ENCODE data around the gene ACAD8.

ACAD8 gene

GRCh38 chr11:134228625-134229024, 24.7 kb upstream of the ACAD8 start:
- no peaks in the 10 kb centered on the region for H3K27me3 ChIP-seq (ENCODE audit: control insufficient read depth in 1 of 2, insufficient read depth in 2 of 2, low read length in 2 of 2)
- no peak overlapping the region for H3K9ac ChIP-seq (ENCODE audit: low read length)
- H3K36me3 ChIP-seq (ENCODE audit: insufficient read depth, low read length), result no peaks in the 10 kb centered on the region
- H3K4me3 ChIP-seq (ENCODE audit: low read depth in 1 of 2, low read length in 2 of 2), result no peak overlapping the region
- no peak overlapping the region for H3K27ac ChIP-seq (ENCODE audit: low read depth, low read length)
- H3K9me3 ChIP-seq (ENCODE audit: low read length), result no peaks in the 10 kb centered on the region
- peaks cover 28% of the 10 kb centered on the region for H3K4me1 ChIP-seq (ENCODE audit: insufficient read depth, low read length)

- Histone ChIP-seq H3K27ac (ENCODE audit: low read depth, low read length) (no peak overlapping the region), H3K9me3 (ENCODE audit: low read length) (no peaks in the 10 kb centered on the region), H3K27me3 (ENCODE audit: control insufficient read depth in 1 of 2, insufficient read depth in 2 of 2, low read length in 2 of 2) (no peaks in the 10 kb centered on the region), H3K4me1 (ENCODE audit: insufficient read depth, low read length) (peaks cover 28% of the 10 kb centered on the region), H3K4me3 (ENCODE audit: low read depth in 1 of 2, low read length in 2 of 2) (no peak overlapping the region), H3K36me3 (ENCODE audit: insufficient read depth, low read length) (no peaks in the 10 kb centered on the region), H3K9ac (ENCODE audit: low read length) (no peak overlapping the region)
Measured at GRCh38 chr11:134229126-134229790, 24.1 kb upstream of the ACAD8 start.

- Histone ChIP-seq H3K4me3 (ENCODE audit: low read depth in 1 of 2, low read length in 2 of 2) (no peak overlapping the region), H3K9me3 (ENCODE audit: low read length) (no peaks in the 10 kb centered on the region), H3K4me1 (ENCODE audit: insufficient read depth, low read length) (peaks cover 28% of the 10 kb centered on the region), H3K9ac (ENCODE audit: low read length) (no peak overlapping the region), H3K27ac (ENCODE audit: low read depth, low read length) (no peak overlapping the region), H3K36me3 (ENCODE audit: insufficient read depth, low read length) (peaks cover 5% of the 10 kb centered on the region), H3K27me3 (ENCODE audit: control insufficient read depth in 1 of 2, insufficient read depth in 2 of 2, low read length in 2 of 2) (no peaks in the 10 kb centered on the region)
Measured at GRCh38 chr11:134230339-134230738, 23.0 kb upstream of the ACAD8 start.

GRCh38 chr11:134231958-134232659, 21.3 kb upstream of the ACAD8 start:
- no peak overlapping the region for H3K27ac ChIP-seq (ENCODE audit: low read depth, low read length)
- no peaks in the 10 kb centered on the region for H3K9me3 ChIP-seq (ENCODE audit: low read length)
- no peaks in the 10 kb centered on the region for H3K27me3 ChIP-seq (ENCODE audit: control insufficient read depth in 1 of 2, insufficient read depth in 2 of 2, low read length in 2 of 2)
- no peak overlapping the region for H3K9ac ChIP-seq (ENCODE audit: low read length)
- peaks cover 11% of the 10 kb centered on the region for H3K4me1 ChIP-seq (ENCODE audit: insufficient read depth, low read length)
- H3K36me3 ChIP-seq (ENCODE audit: insufficient read depth, low read length), result peaks cover 10% of the 10 kb centered on the region
- no peak overlapping the region for H3K4me3 ChIP-seq (ENCODE audit: low read depth in 1 of 2, low read length in 2 of 2)

GRCh38 chr11:134233729-134234179, 19.6 kb upstream of the ACAD8 start:
- H3K4me1 ChIP-seq (ENCODE audit: insufficient read depth, low read length), result peaks cover 6% of the 10 kb centered on the region

GRCh38 chr11:134235399-134235798, 18.0 kb upstream of the ACAD8 start:
- H3K27ac ChIP-seq (ENCODE audit: low read depth, low read length), result no peak overlapping the region
- H3K9ac ChIP-seq (ENCODE audit: low read length), result no peak overlapping the region
- peaks cover 25% of the 10 kb centered on the region for H3K36me3 ChIP-seq (ENCODE audit: insufficient read depth, low read length)
- no peaks in the 10 kb centered on the region for H3K27me3 ChIP-seq (ENCODE audit: control insufficient read depth in 1 of 2, insufficient read depth in 2 of 2, low read length in 2 of 2)
- no peaks in the 10 kb centered on the region for H3K4me1 ChIP-seq (ENCODE audit: insufficient read depth, low read length)
- no peaks in the 10 kb centered on the region for H3K9me3 ChIP-seq (ENCODE audit: low read length)
- no peak overlapping the region for H3K4me3 ChIP-seq (ENCODE audit: low read depth in 1 of 2, low read length in 2 of 2)

More at GRCh38 chr11:134233729-134234179, 19.6 kb upstream of the ACAD8 start:
- no peaks in the 10 kb centered on the region for H3K27me3 ChIP-seq (ENCODE audit: control insufficient read depth in 1 of 2, insufficient read depth in 2 of 2, low read length in 2 of 2)
- no peak overlapping the region for H3K9ac ChIP-seq (ENCODE audit: low read length)
- H3K36me3 ChIP-seq (ENCODE audit: insufficient read depth, low read length), result peaks cover 10% of the 10 kb centered on the region
- no peaks in the 10 kb centered on the region for H3K9me3 ChIP-seq (ENCODE audit: low read length)
- H3K4me3 ChIP-seq (ENCODE audit: low read depth in 1 of 2, low read length in 2 of 2), result no peak overlapping the region
- H3K27ac ChIP-seq (ENCODE audit: low read depth, low read length), result no peak overlapping the region

DNA sequence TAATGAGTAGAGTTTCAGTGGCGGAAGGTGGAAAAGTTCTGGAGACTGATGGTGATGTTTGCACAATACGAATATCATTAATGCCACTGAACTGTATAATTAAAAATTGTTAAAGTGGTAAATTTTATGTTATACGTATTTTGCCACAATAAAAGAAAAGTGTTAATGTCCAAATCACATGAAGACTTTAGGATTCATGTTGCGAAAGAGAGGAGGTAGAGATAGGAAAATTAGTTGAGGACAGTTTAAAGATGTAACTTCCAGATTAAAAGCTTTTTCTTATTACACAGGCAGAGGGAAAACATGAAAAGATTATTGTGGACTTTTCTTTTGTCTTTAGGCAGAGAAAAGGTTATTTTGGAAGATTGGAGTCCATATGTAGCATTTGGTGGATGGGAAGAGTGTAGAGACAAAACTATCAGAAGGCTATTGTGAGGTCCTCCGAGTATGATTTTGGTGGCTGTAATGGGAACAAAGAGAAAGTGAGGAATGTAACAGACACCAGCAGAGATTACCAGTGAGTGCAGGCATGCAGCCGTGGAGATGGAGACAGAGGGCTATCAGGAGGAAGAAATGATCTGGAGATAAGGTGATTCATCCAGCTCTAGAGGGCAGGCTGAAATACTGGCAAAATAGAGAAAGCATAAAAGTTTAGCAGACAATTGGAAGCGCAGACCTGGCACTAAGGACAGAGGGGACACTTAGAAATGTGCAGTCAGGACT, 16.4 kb upstream of the ACAD8 start:
- H3K27ac ChIP-seq (ENCODE audit: low read depth, low read length), result no peak overlapping the region
- H3K4me1 ChIP-seq (ENCODE audit: insufficient read depth, low read length), result no peaks in the 10 kb centered on the region
- no peak overlapping the region for H3K4me3 ChIP-seq (ENCODE audit: low read depth in 1 of 2, low read length in 2 of 2)
- H3K9me3 ChIP-seq (ENCODE audit: low read length), result no peaks in the 10 kb centered on the region
- no peaks in the 10 kb centered on the region for H3K27me3 ChIP-seq (ENCODE audit: control insufficient read depth in 1 of 2, insufficient read depth in 2 of 2, low read length in 2 of 2)
- H3K9ac ChIP-seq (ENCODE audit: low read length), result no peak overlapping the region
- H3K36me3 ChIP-seq (ENCODE audit: insufficient read depth, low read length), result peaks cover 35% of the 10 kb centered on the region

GRCh38 chr11:134237557-134237922, 15.8 kb upstream of the ACAD8 start:
- Histone ChIP-seq H3K4me3 (ENCODE audit: low read depth in 1 of 2, low read length in 2 of 2) (no peak overlapping the region), H3K9me3 (ENCODE audit: low read length) (no peaks in the 10 kb centered on the region), H3K36me3 (ENCODE audit: insufficient read depth, low read length) (peaks cover 41% of the 10 kb centered on the region), H3K27ac (ENCODE audit: low read depth, low read length) (no peak overlapping the region), H3K4me1 (ENCODE audit: insufficient read depth, low read length) (no peaks in the 10 kb centered on the region), H3K27me3 (ENCODE audit: control insufficient read depth in 1 of 2, insufficient read depth in 2 of 2, low read length in 2 of 2) (no peaks in the 10 kb centered on the region), H3K9ac (ENCODE audit: low read length) (no peak overlapping the region)

DNA sequence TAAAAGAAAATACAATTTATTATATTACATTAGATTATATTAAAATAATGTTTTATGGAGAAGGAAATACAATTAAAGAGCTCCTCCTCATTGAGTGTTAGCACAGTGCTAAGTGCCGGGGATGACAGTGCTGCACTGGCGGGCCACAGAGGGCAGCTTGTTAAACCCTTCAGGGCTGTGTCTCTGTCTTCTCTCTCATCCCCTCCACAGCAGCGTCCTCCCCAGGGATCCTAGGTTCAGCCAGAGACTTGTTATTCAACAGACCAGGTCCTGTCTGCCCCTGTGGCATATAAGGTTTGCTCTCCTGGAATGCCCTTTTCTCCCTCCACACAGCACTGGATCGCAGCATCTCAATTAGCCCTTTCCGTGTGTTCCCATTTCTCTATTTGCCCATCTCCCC, 14.4 kb upstream of the ACAD8 start:
- Histone ChIP-seq H3K4me1 (ENCODE audit: insufficient read depth, low read length) (no peaks in the 10 kb centered on the region), H3K9me3 (ENCODE audit: low read length) (no peaks in the 10 kb centered on the region), H3K4me3 (ENCODE audit: low read depth in 1 of 2, low read length in 2 of 2) (no peak overlapping the region), H3K27ac (ENCODE audit: low read depth, low read length) (no peak overlapping the region), H3K36me3 (ENCODE audit: insufficient read depth, low read length) (peaks cover 55% of the 10 kb centered on the region), H3K9ac (ENCODE audit: low read length) (no peak overlapping the region), H3K27me3 (ENCODE audit: control insufficient read depth in 1 of 2, insufficient read depth in 2 of 2, low read length in 2 of 2) (no peaks in the 10 kb centered on the region)

DNA sequence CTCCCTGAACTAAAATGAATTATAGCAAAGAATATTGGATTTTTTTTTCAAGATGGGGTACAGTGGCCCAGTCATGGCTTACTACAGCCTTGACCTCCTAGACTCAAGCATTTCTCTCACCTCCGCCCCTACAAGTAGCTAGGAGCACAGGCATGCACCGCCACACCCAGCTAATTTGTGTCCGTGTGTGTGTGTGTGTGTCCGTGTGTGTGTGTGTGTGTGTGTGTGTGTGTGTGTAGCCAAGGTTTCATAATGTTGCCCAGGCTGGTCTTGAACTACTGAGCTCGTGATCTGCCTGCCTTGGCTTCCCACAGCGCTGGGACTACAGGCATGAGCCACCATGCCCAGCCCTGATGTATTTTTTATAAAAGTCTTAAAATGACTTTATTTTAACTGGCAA, 12.8 kb upstream of the ACAD8 start:
- no peak overlapping the region for H3K4me3 ChIP-seq (ENCODE audit: low read depth in 1 of 2, low read length in 2 of 2)
- no peaks in the 10 kb centered on the region for H3K27me3 ChIP-seq (ENCODE audit: control insufficient read depth in 1 of 2, insufficient read depth in 2 of 2, low read length in 2 of 2)
- H3K4me1 ChIP-seq (ENCODE audit: insufficient read depth, low read length), result no peaks in the 10 kb centered on the region
- H3K36me3 ChIP-seq (ENCODE audit: insufficient read depth, low read length), result peaks cover 65% of the 10 kb centered on the region
- H3K27ac ChIP-seq (ENCODE audit: low read depth, low read length), result no peak overlapping the region
- H3K9me3 ChIP-seq (ENCODE audit: low read length), result no peaks in the 10 kb centered on the region
- H3K9ac ChIP-seq (ENCODE audit: low read length), result no peak overlapping the region

DNA sequence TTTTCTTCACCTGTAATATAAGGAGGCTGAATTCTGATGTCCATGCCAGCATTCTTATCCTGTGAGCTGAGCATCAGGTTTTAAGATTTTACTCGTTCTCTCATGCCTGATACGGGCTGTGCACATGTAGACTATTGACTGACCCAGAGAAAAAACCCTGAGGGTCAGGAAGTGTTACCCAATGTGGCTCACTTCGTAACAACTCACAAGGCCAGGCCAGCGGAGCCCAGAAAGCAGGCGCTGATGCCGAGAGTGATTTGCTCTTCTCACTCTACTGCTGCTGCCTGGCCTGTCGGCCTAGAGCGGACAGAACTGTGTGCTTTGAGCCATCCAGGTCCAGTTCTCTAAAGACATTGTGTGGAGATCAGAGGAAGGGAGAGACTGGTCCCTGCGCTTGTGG, 11.0 kb upstream of the ACAD8 start:
- H3K36me3 ChIP-seq (ENCODE audit: insufficient read depth, low read length), result peaks cover 69% of the 10 kb centered on the region
- no peaks in the 10 kb centered on the region for H3K9me3 ChIP-seq (ENCODE audit: low read length)
- no peak overlapping the region for H3K4me3 ChIP-seq (ENCODE audit: low read depth in 1 of 2, low read length in 2 of 2)
- H3K27me3 ChIP-seq (ENCODE audit: control insufficient read depth in 1 of 2, insufficient read depth in 2 of 2, low read length in 2 of 2), result no peaks in the 10 kb centered on the region
- no peaks in the 10 kb centered on the region for H3K4me1 ChIP-seq (ENCODE audit: insufficient read depth, low read length)
- H3K9ac ChIP-seq (ENCODE audit: low read length), result no peak overlapping the region
- H3K27ac ChIP-seq (ENCODE audit: low read depth, low read length), result no peak overlapping the region

Measured in muscle layer of colon (tissue), 2 donors.